Osteoblast (primary cell): Measurements from ENCODE around the gene AUTS2. TPM values are rescaled to one million over a fixed set of nuclear protein-coding genes. Genes with fewer than 3 reads are reported as not detected.

ENCODE experiments used
- DNase-seq: peaks from one replicate; pipeline ENCODE4 v3.0.0; 2011; ENCODE audit warnings: low spot score, mixed read lengths; ENCODE audit not compliant: insufficient read length; ENCODE audit errors: missing footprints
- H2AFZ ChIP-seq: 2 replicates; pipeline ENCODE4 v1.6.0; 2011; ENCODE audit warnings: mild to moderate bottlenecking, low read length
- H3K27ac ChIP-seq: 2 replicates; pipeline ENCODE4 v1.5.1; 2011; ENCODE audit warnings: mild to moderate bottlenecking, low read depth, low read length, moderate library complexity
- H3K27me3 ChIP-seq: 2 replicates; pipeline ENCODE4 v1.6.0; 2012; ENCODE audit warnings: mild to moderate bottlenecking, control low read depth, inconsistent platforms, low read length, moderate library complexity; ENCODE audit not compliant: insufficient read depth
- H3K36me3 ChIP-seq: 2 replicates; pipeline ENCODE4 v1.5.1; 2011; ENCODE audit warnings: mild to moderate bottlenecking, low read length, control low read depth, moderate library complexity; ENCODE audit not compliant: insufficient read depth
- H3K4me1 ChIP-seq: 2 replicates; pipeline ENCODE4 v1.5.1; 2011; ENCODE audit warnings: mild to moderate bottlenecking, low read length, control low read depth, moderate library complexity; ENCODE audit not compliant: insufficient read depth
- H3K4me2 ChIP-seq: 2 replicates; pipeline ENCODE4 v1.6.0; 2011; ENCODE audit warnings: mild to moderate bottlenecking, low read length; ENCODE audit not compliant: insufficient read depth
- H3K4me3 ChIP-seq: fragments of 200-600 bp; sonication (generic); 3 replicates; pipeline ENCODE4 v1.5.1; 2012; ENCODE audit warnings: mild to moderate bottlenecking, low read length, inconsistent platforms; ENCODE audit not compliant: insufficient read depth
- H3K79me2 ChIP-seq: 2 replicates; pipeline ENCODE4 v1.6.0; 2012; ENCODE audit warnings: mild to moderate bottlenecking, low read length, control low read depth, inconsistent platforms; ENCODE audit not compliant: insufficient read depth
- H3K9me3 ChIP-seq: 2 replicates; pipeline ENCODE4 v1.5.1; 2011; ENCODE audit warnings: low read depth, low read length, control low read depth
- H4K20me1 ChIP-seq: 2 replicates; pipeline ENCODE4 v1.6.0; 2012; ENCODE audit warnings: mild to moderate bottlenecking, low read length, control low read depth; ENCODE audit not compliant: insufficient read depth
- total RNA-seq: library from RNA; depleted of rRNA; stranded (reverse); fragments of >200 nt; gene quantifications from 2 replicates; pipeline ENCODE4 v1.2.3, GENCODE V29; 2012
- TF ChIP-seq, protein P1 (sequence below): IDR thresholded peaks from 2 replicates; pipeline ENCODE4 v1.5.1; 2011; ENCODE audit warnings: mild to moderate bottlenecking, low read depth, low read length, moderate library complexity; ENCODE audit errors: extremely low read depth

Gene AUTS2
- total RNA-seq, 1 donor: 15.2 TPM

DNA sequence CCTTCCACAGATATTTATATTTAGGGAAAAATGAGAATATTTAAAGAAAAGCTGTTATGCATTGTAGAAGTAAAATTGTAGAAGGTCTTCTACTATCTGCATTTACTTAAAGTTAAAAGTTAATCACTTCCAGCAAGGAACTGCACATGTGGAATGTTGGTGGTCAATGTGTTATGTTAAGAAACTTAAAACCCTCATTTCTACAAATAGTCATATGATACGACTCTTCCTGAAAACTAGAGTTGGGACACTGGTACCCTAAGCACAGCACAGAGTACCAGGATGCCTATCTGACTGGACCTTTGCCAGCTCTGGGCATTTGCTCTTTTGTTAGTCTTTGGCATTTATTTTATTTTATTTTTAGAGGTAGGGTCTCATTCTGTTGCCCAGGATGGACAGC lies 1009.5 kb downstream of the AUTS2 start:
- no peak overlapping the region for H3K4me3 ChIP-seq
- TF ChIP-seq, protein P1, sequence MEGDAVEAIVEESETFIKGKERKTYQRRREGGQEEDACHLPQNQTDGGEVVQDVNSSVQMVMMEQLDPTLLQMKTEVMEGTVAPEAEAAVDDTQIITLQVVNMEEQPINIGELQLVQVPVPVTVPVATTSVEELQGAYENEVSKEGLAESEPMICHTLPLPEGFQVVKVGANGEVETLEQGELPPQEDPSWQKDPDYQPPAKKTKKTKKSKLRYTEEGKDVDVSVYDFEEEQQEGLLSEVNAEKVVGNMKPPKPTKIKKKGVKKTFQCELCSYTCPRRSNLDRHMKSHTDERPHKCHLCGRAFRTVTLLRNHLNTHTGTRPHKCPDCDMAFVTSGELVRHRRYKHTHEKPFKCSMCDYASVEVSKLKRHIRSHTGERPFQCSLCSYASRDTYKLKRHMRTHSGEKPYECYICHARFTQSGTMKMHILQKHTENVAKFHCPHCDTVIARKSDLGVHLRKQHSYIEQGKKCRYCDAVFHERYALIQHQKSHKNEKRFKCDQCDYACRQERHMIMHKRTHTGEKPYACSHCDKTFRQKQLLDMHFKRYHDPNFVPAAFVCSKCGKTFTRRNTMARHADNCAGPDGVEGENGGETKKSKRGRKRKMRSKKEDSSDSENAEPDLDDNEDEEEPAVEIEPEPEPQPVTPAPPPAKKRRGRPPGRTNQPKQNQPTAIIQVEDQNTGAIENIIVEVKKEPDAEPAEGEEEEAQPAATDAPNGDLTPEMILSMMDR: no peak
- H3K4me2 ChIP-seq: no peak overlapping the region
- no peaks in the 10 kb centered on the region for H4K20me1 ChIP-seq
- H3K79me2 ChIP-seq: no peaks in the 10 kb centered on the region
- H3K4me1 ChIP-seq: no peaks in the 10 kb centered on the region
- no peak overlapping the region for H2AFZ ChIP-seq
- H3K27me3 ChIP-seq: no peaks in the 10 kb centered on the region
- H3K27ac ChIP-seq: no peak overlapping the region
- no peak for DNase-seq
- no peaks in the 10 kb centered on the region for H3K36me3 ChIP-seq
- H3K9me3 ChIP-seq: no peaks in the 10 kb centered on the region

DNA sequence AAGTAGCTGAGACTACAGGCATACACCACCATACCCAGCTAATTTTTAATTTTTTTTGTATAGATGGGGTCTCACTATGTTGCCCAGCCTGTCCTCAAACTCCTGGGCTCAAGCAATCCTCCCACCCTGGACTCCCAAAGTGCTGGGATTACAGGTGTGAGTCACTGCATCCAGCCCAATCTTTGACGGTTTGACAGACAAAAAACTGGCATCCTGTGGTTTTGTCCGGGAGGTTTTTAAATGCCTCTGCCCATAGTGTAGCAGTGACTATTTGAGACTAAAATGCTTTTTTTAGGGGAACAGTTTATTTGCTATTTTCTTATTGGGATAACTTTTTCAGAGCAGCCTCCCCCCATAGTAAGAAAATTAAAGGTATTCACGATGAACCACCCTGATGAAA lies 1010.0 kb downstream of the AUTS2 start:
- H4K20me1 ChIP-seq: no peaks in the 10 kb centered on the region
- H3K36me3 ChIP-seq: no peaks in the 10 kb centered on the region
- H3K4me2 ChIP-seq: no peak overlapping the region
- H3K79me2 ChIP-seq: no peaks in the 10 kb centered on the region
- H3K27ac ChIP-seq: no peak overlapping the region
- no peak for DNase-seq
- no peaks in the 10 kb centered on the region for H3K4me1 ChIP-seq
- no peak overlapping the region for H2AFZ ChIP-seq
- H3K4me3 ChIP-seq: no peak overlapping the region
- no peaks in the 10 kb centered on the region for H3K27me3 ChIP-seq
- H3K9me3 ChIP-seq: no peaks in the 10 kb centered on the region
- TF ChIP-seq, protein P1: no peak

DNA sequence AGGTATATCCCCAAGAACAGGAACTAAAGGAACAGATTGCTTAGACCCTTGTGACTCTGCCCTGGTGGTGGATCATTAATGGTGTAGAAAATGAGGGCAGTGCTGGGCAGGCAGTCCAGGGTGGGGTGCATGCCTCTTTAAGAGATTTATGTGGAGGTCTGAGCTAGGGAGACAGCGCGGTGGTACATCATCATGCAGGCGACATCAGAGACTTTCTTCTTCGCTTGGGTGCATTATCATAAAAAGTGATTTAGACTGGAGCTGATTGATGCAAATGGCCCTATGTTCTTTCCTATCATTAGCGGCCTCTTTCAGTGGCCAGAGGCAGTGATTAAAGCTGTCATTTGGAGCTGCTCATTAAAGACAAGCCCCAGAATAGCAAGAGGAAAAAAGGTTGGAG lies 1014.5 kb downstream of the AUTS2 start:
- DNase-seq: no peak
- peaks cover 8% of the 10 kb centered on the region for H3K4me1 ChIP-seq
- H3K36me3 ChIP-seq: no peaks in the 10 kb centered on the region
- no peak overlapping the region for H2AFZ ChIP-seq
- no peaks in the 10 kb centered on the region for H4K20me1 ChIP-seq
- TF ChIP-seq, protein P1: no peak
- H3K4me2 ChIP-seq: no peak overlapping the region
- no peaks in the 10 kb centered on the region for H3K9me3 ChIP-seq
- H3K27me3 ChIP-seq: no peaks in the 10 kb centered on the region
- H3K4me3 ChIP-seq: no peak overlapping the region
- H3K27ac ChIP-seq: no peak overlapping the region
- no peaks in the 10 kb centered on the region for H3K79me2 ChIP-seq

DNA sequence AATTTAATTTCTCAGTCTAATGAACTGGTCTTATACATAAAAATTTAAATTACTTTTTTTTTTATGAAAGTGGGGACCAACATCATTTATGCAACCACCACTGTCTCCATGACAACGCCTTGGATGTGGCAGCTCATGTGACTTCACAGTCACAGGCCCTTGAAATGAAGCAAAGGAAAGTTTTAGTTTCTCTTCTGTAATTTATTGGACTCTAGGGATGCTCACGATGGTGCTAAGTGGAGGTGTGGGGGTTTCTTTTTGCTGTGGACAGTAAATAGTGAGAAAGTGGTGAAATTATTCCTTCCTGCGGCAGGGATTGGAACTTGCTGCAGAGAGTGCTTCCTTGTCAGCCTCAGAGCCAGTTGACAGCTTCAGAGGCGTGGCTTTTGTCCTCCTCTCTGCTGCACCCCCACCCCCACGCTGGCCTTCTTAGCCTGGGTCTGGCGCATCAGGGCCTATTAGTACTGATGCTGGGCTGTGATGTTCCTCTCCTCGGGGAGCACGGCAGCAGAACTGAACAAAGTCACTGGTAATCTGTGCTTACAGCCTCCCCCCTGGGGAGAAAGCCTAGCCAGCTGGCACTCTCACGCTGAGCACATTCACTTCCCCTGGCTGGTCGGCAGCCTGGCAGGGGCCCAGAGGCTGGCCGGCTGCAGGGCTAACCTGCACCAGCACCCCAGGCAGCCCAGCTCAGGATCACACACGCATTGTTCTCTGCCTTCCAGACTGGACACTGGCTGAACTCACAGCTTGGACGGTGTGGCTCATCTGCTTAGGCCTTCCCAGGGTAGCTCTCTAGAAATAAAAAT lies 1016.2 kb downstream of the AUTS2 start:
- Histone ChIP-seq H3K4me1 (peaks cover 8% of the 10 kb centered on the region), H4K20me1 (no peaks in the 10 kb centered on the region), H3K36me3 (no peaks in the 10 kb centered on the region), H2AFZ (peak overlapping the region; percentile 73), H3K79me2 (no peaks in the 10 kb centered on the region), H3K4me3 (peak overlapping the region; percentile 39), H3K9me3 (no peaks in the 10 kb centered on the region), H3K4me2 (peak overlapping the region; percentile 63), H3K27me3 (peaks cover 3% of the 10 kb centered on the region), H3K27ac (peak overlapping the region; percentile 26)
- DNase-seq: peak; percentile 90
- TF ChIP-seq, protein P1: no peak
